ENCODE results near the gene TPBGL.

Gene TPBGL

DNA sequence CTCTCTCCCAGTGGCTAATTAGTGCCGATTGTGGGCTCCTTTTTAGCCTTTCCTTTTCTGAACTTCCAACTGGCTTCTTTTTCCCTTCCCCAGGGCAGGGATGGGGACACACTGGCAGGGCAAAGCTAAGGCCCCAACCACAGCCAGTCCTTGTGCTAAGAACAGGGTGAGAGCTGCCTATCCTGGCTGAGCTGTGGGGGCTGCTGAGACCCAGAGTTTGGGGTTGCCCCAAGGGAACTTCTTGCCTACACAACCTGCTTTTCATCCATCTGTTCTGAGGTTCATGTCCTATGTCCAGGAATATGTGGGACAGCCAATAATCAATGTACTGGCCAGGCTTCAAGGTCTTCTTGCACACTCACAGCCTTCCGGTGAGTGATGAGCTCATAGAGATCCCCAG is 10.0 kb upstream of the TPBGL start:
- intact Hi-C loops (cut with DNase I; ENCODE audit: low total_unique reads), result loop anchor here (10.0 kb wide), 1 partner anchor 296 kb away; no protein-coding TSS in a partner anchor
- H3K9me3 ChIP-seq, result no peaks in the 10 kb centered on the region
- no peak for DNase-seq
- TF ChIP-seq, protein P1, sequence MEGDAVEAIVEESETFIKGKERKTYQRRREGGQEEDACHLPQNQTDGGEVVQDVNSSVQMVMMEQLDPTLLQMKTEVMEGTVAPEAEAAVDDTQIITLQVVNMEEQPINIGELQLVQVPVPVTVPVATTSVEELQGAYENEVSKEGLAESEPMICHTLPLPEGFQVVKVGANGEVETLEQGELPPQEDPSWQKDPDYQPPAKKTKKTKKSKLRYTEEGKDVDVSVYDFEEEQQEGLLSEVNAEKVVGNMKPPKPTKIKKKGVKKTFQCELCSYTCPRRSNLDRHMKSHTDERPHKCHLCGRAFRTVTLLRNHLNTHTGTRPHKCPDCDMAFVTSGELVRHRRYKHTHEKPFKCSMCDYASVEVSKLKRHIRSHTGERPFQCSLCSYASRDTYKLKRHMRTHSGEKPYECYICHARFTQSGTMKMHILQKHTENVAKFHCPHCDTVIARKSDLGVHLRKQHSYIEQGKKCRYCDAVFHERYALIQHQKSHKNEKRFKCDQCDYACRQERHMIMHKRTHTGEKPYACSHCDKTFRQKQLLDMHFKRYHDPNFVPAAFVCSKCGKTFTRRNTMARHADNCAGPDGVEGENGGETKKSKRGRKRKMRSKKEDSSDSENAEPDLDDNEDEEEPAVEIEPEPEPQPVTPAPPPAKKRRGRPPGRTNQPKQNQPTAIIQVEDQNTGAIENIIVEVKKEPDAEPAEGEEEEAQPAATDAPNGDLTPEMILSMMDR (IDR thresholded peaks at IDR 0.05), result no peak
- no peaks in the 10 kb centered on the region for H3K36me3 ChIP-seq
- peaks cover 0 to 24% of the 10 kb centered on the region in 2 donors for H3K27me3 ChIP-seq
- no peak overlapping the region for H3K27ac ChIP-seq
- no peak overlapping the region for H3K4me3 ChIP-seq
- H3K4me1 ChIP-seq, result no peaks in the 10 kb centered on the region

DNA sequence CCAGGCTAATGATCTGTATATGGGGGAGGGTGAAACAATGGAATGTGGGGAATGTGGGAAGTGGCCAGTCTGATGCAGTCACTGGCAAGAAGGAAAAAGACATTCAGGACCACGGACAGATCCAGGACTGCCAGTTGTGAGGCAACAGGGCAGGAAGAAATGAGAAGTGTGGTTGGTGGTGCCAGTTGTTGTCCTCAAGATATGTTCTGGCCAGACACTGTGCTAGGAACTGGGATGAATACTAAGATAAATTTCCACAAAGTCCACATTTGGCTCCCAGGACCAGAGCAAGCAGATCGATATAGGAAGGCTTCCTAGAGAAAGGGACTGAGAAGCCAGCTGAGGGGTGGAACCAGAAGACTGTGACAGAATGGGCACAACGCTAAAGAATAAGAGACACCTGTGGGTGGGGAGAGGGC is 6.8 kb upstream of the TPBGL start:
- no peak overlapping the region for H3K27ac ChIP-seq
- no peak overlapping the region for H3K4me3 ChIP-seq
- H3K4me1 ChIP-seq, result no peaks in the 10 kb centered on the region
- peaks cover 0 to 43% of the 10 kb centered on the region in 2 donors for H3K27me3 ChIP-seq
- TF ChIP-seq, protein P1 (IDR thresholded peaks at IDR 0.05), result no peak
- H3K9me3 ChIP-seq, result no peaks in the 10 kb centered on the region
- H3K36me3 ChIP-seq, result no peaks in the 10 kb centered on the region
- DNase-seq, result no peak
- intact Hi-C loops (cut with DNase I; ENCODE audit: low total_unique reads), result loop anchor here (10.0 kb wide), 1 partner anchor 299 kb away; no protein-coding TSS in a partner anchor

DNA sequence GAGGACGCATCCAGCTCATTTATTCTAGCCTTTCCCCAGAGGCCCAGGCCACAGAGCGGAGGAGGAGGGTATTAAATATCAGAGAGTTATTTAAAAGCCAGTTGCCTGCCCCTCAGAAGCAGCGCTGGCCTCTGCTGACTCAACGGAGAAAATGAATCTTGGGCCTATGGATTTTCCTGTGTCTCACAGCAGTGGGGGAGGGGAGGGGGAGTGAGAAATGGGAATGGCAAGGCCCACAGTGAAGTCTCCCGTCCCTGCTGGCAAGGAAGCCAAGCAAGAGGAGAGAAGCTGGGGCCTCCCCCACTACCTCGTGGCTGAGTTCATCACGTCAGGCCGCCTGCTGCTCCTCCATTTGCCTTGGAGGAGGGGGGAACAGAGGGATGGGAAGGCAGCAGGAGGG is 4.5 kb upstream of the TPBGL start:
- no peak for DNase-seq

DNA sequence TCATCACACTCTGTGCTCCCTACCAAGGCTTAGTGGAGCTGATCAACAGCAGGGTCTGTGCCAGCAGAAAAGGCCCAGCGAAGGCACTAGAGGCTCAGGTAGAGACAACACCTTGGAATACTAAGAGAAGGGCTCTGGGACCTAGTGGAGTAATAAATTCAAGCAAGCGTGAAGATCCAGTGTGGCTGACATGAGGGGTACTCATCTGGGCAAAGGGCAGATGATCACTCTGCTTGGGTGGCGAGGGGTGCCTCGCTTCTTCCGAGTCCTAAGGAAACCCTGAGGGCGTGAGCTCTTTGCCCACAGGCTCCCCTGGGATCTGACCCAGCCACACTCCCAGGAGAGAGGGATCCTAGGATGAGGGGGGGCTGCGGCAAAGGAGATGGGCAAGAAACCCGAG is 3.5 kb upstream of the TPBGL start:
- TF ChIP-seq, protein P1 (IDR thresholded peaks at IDR 0.05), result no peak
- no peak for DNase-seq

More for the DNA sequence above, 4.5 kb upstream of the TPBGL start:
- TF ChIP-seq, protein P1 (IDR thresholded peaks at IDR 0.05), result no peak
- no peak overlapping the region for H3K27ac ChIP-seq
- peaks cover 0 to 12% (median 9%) of the 10 kb centered on the region in 4 donors for H3K4me1 ChIP-seq
- intact Hi-C loops (cut with DNase I; ENCODE audit: low total_unique reads), result loop anchor here (10.0 kb wide), 1 partner anchor 301 kb away; no protein-coding TSS in a partner anchor
- no peak overlapping the region for H3K4me3 ChIP-seq
- H3K27me3 ChIP-seq, result peaks cover 0 to 59% of the 10 kb centered on the region in 2 donors
- H3K36me3 ChIP-seq, result no peaks in the 10 kb centered on the region
- no peaks in the 10 kb centered on the region for H3K9me3 ChIP-seq

DNA sequence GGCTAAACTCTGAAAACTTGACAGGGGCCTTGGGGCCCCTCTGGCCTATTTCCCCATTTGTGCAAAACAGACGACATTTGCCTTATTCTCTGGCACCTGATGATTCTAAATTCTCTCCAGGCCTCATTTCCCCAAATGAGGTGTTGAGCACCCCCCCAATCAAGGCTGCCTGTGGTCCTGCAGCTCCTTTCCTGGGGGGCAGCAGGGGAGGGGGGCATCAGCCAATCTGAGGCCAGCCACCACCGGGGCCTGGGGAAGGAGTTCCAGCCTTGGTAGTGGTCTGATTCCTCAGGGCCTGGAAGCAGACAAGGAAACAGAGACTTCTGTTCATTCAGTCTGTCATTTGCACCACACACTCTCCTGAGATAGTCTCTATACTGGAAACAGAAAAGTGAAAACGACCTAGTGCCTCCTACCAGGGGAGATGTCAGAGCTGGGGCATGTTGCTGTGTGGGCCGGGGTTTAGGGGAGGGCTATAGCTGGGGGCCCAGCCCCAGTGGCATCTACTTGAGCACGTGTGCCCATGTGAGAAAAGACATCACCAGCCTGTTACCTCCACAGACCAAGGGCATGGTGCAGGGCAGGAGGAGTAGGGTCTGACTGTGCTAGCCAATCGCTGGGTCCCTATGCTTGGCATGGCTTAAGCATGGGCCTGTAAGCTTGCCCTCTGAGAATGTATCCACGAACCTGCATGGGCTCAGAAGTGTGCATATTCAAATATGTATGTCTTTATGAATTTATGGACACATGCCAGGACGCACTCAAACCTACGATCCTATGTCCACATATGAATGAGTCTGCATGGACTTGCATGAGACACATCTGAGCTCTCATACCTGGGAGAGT is 1.8 kb upstream of the TPBGL start:
- DNase-seq, result no peak
- peaks cover 0 to 74% of the 10 kb centered on the region in 2 donors for H3K27me3 ChIP-seq
- TF ChIP-seq, protein P1 (IDR thresholded peaks at IDR 0.05), result no peak
- peaks cover 0 to 27% (median 17%) of the 10 kb centered on the region in 4 donors for H3K4me1 ChIP-seq
- intact Hi-C loops (cut with DNase I; ENCODE audit: low total_unique reads), result loop anchor here (10.0 kb wide), 1 partner anchor 304 kb away; no protein-coding TSS in a partner anchor
- H3K27ac ChIP-seq, result no peak overlapping the region
- no peak overlapping the region for H3K4me3 ChIP-seq
- H3K9me3 ChIP-seq, result no peaks in the 10 kb centered on the region
- no peaks in the 10 kb centered on the region for H3K36me3 ChIP-seq

More for the DNA sequence above, 3.5 kb upstream of the TPBGL start:
- intact Hi-C loops (cut with DNase I; ENCODE audit: low total_unique reads), result loop anchor here (10.0 kb wide), 1 partner anchor 302 kb away; no protein-coding TSS in a partner anchor
- Histone ChIP-seq H3K9me3 (no peaks in the 10 kb centered on the region), H3K36me3 (no peaks in the 10 kb centered on the region), H3K4me3 (no peak overlapping the region), H3K27ac (no peak overlapping the region), H3K27me3 (peaks cover 0 to 57% of the 10 kb centered on the region in 2 donors), H3K4me1 (peaks cover 0 to 19% (median 13%) of the 10 kb centered on the region in 4 donors)
